ENCODE results near the gene CELF6. TPM values are rescaled to one million over a fixed set of nuclear protein-coding genes. Genes with fewer than 3 reads are reported as not detected.

Gene CELF6
- total and polyA plus RNA-seq, 4 donors = 0.10 to 0.92 (median 0.44) TPM

DNA sequence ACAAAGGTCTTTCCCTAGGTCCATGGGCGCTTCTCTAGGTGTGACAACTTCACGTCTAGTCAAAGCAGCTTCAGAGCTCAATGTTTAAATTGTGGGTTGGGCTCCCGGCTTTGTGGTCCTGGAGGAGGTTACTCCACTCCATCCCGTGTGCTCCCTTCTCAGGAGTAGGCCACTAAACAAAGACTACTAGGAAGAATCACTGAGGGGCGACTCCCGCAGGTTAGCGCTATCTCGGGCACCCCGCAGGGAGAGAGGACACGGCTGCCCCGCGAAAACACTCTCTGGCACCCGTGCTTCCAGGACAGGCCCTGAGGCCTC is 48.1 kb downstream of the CELF6 start:
- H3K9me3 ChIP-seq (ENCODE audit: control insufficient read depth in 4 of 4, low read length in 3 of 4) = no peaks in the 10 kb centered on the region
- peak overlapping the region; percentile 28 to 76 for H3K9ac ChIP-seq (ENCODE audit: low read depth in 1 of 2, low read length in 2 of 2)
- TF ChIP-seq, protein P1, sequence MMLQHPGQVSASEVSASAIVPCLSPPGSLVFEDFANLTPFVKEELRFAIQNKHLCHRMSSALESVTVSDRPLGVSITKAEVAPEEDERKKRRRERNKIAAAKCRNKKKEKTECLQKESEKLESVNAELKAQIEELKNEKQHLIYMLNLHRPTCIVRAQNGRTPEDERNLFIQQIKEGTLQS (IDR thresholded peaks at IDR 0.05) = no peak
- TF ChIP-seq RAD21 (IDR thresholded peaks at IDR 0.05) (no peak), NR2F2 (IDR thresholded peaks at IDR 0.05) (no peak), JUND (IDR thresholded peaks at IDR 0.05) (no peak), HNF4G (IDR thresholded peaks at IDR 0.05) (no peak), GABPA (IDR thresholded peaks at IDR 0.05 in 1 of 2, conservative IDR thresholded peaks at IDR 0.05 in 1 of 2) (no peak), SP1 (IDR thresholded peaks at IDR 0.05) (no peak), FOXA2 (IDR thresholded peaks at IDR 0.05) (no peak), YY1 (IDR thresholded peaks at IDR 0.05) (no peak), EGR1 (IDR thresholded peaks at IDR 0.05; ENCODE audit: low read depth in 2 of 2) (no peak)
- TF ChIP-seq, protein P2, sequence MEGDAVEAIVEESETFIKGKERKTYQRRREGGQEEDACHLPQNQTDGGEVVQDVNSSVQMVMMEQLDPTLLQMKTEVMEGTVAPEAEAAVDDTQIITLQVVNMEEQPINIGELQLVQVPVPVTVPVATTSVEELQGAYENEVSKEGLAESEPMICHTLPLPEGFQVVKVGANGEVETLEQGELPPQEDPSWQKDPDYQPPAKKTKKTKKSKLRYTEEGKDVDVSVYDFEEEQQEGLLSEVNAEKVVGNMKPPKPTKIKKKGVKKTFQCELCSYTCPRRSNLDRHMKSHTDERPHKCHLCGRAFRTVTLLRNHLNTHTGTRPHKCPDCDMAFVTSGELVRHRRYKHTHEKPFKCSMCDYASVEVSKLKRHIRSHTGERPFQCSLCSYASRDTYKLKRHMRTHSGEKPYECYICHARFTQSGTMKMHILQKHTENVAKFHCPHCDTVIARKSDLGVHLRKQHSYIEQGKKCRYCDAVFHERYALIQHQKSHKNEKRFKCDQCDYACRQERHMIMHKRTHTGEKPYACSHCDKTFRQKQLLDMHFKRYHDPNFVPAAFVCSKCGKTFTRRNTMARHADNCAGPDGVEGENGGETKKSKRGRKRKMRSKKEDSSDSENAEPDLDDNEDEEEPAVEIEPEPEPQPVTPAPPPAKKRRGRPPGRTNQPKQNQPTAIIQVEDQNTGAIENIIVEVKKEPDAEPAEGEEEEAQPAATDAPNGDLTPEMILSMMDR (IDR thresholded peaks at IDR 0.05; ENCODE audit: low read depth, low read length, missing input control) = no peak
- WGBS = 24% methylated on average over 13 of the region's 13 CpGs
- peaks cover 0 to 7% (median 5%) of the 10 kb centered on the region in 4 donors for H3K36me3 ChIP-seq (ENCODE audit: control insufficient read depth in 4 of 4, insufficient read depth in 3 of 4, low read depth in 1 of 4, low read length in 3 of 4)
- H3K4me3 ChIP-seq (ENCODE audit: low read depth in 1 of 3, low read length in 3 of 3) = peak overlapping the region; percentile 64 to 80 (median 76)
- peaks cover 0 to 9% (median 3%) of the 10 kb centered on the region in 4 donors for H3K4me1 ChIP-seq (ENCODE audit: control insufficient read depth in 4 of 4, insufficient read depth in 4 of 4, low read length in 3 of 4)
- no peaks in the 10 kb centered on the region for H3K27me3 ChIP-seq (ENCODE audit: control insufficient read depth in 4 of 4, insufficient read depth in 4 of 4, low read length in 3 of 4)
- peak overlapping the region; percentile 72 to 79 for H3K27ac ChIP-seq (ENCODE audit: low read depth in 1 of 2, low read length in 2 of 2)
- DNase-seq (ENCODE audit: low spot score) = no peak

DNA sequence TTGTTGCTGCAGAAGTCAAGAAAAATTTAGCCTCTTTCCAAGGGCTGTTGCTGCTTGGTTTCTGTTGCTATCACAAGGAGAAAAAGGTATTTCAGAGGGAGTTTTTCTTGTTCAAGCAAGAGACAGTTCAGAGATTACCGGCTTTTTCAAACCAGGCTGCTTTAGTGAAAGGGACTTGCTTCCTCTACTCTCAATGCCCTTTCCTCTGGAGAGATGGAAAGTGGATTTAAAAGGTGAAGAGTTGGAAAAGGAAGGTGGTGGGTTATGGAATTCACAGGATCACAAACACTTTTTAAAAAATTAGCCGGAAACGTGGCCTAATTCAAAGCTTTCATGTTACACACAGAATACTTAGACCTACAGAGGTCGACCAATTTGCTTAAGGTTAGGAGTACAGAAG is 48.7 kb downstream of the CELF6 start:
- no peak for DNase-seq (ENCODE audit: low spot score)
- Histone ChIP-seq H3K27me3 (ENCODE audit: control insufficient read depth in 4 of 4, insufficient read depth in 4 of 4, low read length in 3 of 4) (no peaks in the 10 kb centered on the region), H3K4me1 (ENCODE audit: control insufficient read depth in 4 of 4, insufficient read depth in 4 of 4, low read length in 3 of 4) (peaks cover 0 to 9% (median 3%) of the 10 kb centered on the region in 4 donors), H3K9me3 (ENCODE audit: control insufficient read depth in 4 of 4, low read length in 3 of 4) (no peaks in the 10 kb centered on the region), H3K36me3 (ENCODE audit: control insufficient read depth in 4 of 4, insufficient read depth in 3 of 4, low read depth in 1 of 4, low read length in 3 of 4) (peaks cover 0 to 13% (median 11%) of the 10 kb centered on the region in 4 donors), H3K9ac (ENCODE audit: low read depth in 1 of 2, low read length in 2 of 2) (no peak overlapping the region), H3K4me3 (ENCODE audit: low read depth in 1 of 3, low read length in 3 of 3) (peak overlapping the region in 1 of 3 donors; percentile 80), H3K27ac (ENCODE audit: low read depth in 1 of 2, low read length in 2 of 2) (no peak overlapping the region)
- TF ChIP-seq, protein P2 (IDR thresholded peaks at IDR 0.05; ENCODE audit: low read depth, low read length, missing input control) = no peak
- TF ChIP-seq RAD21 (IDR thresholded peaks at IDR 0.05) = no peak
- WGBS = 91% methylated on average over 4 of the region's 4 CpGs

DNA sequence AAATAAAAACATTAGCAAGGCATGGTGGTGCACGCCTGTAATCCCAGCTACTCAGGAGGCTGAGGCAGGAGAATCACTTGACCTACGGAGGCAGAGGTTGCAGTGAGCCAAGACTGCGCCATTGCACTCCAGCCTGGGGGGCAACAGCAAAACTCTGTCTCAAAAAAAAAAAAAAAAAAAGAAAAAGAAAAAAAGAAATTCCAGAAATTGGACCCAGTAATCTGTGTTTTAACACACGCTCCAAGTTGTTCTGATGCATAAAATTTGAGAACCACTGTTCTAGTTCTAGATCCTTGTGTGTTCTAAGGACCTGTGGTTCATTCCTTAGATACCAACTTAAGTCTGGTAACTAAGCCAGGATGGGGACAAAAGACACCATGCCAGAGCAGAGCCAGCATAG is 50.2 kb downstream of the CELF6 start:
- H3K4me3 ChIP-seq (ENCODE audit: low read depth in 1 of 3, low read length in 3 of 3) = no peak overlapping the region
- no peak for DNase-seq (ENCODE audit: low spot score)
- no peaks in the 10 kb centered on the region for H3K27me3 ChIP-seq (ENCODE audit: control insufficient read depth in 4 of 4, insufficient read depth in 4 of 4, low read length in 3 of 4)
- TF ChIP-seq RAD21 (IDR thresholded peaks at IDR 0.05) (no peak), RXRA (IDR thresholded peaks at IDR 0.05) (no peak), EGR1 (IDR thresholded peaks at IDR 0.05; ENCODE audit: low read depth in 2 of 2) (no peak), SP1 (IDR thresholded peaks at IDR 0.05) (no peak), YY1 (IDR thresholded peaks at IDR 0.05) (no peak), NR2F2 (IDR thresholded peaks at IDR 0.05) (no peak)
- H3K9me3 ChIP-seq (ENCODE audit: control insufficient read depth in 4 of 4, low read length in 3 of 4) = no peaks in the 10 kb centered on the region
- WGBS = 87% methylated on average over 4 of the region's 4 CpGs
- H3K27ac ChIP-seq (ENCODE audit: low read depth in 1 of 2, low read length in 2 of 2) = no peak overlapping the region
- H3K36me3 ChIP-seq (ENCODE audit: control insufficient read depth in 4 of 4, insufficient read depth in 3 of 4, low read depth in 1 of 4, low read length in 3 of 4) = peaks cover 2 to 28% (median 23%) of the 10 kb centered on the region in 4 donors
- H3K4me1 ChIP-seq (ENCODE audit: control insufficient read depth in 4 of 4, insufficient read depth in 4 of 4, low read length in 3 of 4) = peaks cover 0 to 9% (median 3%) of the 10 kb centered on the region in 4 donors
- H3K9ac ChIP-seq (ENCODE audit: low read depth in 1 of 2, low read length in 2 of 2) = no peak overlapping the region
